ENCODE measurements around the gene ABCC9.
"Not testable (repeated sequence)": the region's sequence is repeated elsewhere in the genome, so short reads cannot be mapped to it uniquely, and the experiment has no call there.

- TF ChIP-seq CTCF, POLR2A (IDR thresholded peaks at IDR 0.05): not testable (repeated sequence)
Observed at GRCh38 chr12:21812340-21812739, 128.9 kb downstream of the ABCC9 start.

Data from Peyer's patch (tissue), 4 donors.